HepG2 (cell line): ENCODE results near the gene ADGRB3. TPM values are rescaled to one million over a fixed set of nuclear protein-coding genes. Genes with fewer than 3 reads are reported as not detected.
A peak's percentile ranks its signal among the peaks of the same experiment; 100 is the strongest.

Experiments
- CHD4 ChIP-seq: fragments of 200-600 bp; sonication (generic); IDR thresholded peaks from 2 replicates; pipeline ENCODE4 v1.7.0; 2017; ENCODE audit warnings: mild to moderate bottlenecking, low read length, borderline replicate concordance
- DNMT3B ChIP-seq: conservative IDR thresholded peaks from 2 replicates; pipeline ENCODE4 v1.6.1; 2016; ENCODE audit warnings: missing biosample characterization, control low read depth
- HNF4A ChIP-seq: sonication (generic); formaldehyde crosslinking; IDR thresholded peaks from 2 replicates; pipeline ENCODE4 v1.4.0; 2020; ENCODE audit warnings: missing genetic modification reagents
- SIX4 ChIP-seq: sonication (generic); formaldehyde crosslinking; IDR thresholded peaks from 2 replicates; pipeline ENCODE4 v1.4.0; 2020; ENCODE audit warnings: missing genetic modification reagents
- ZNF263 ChIP-seq: sonication (generic); formaldehyde crosslinking; IDR thresholded peaks from 2 replicates; pipeline ENCODE4 v1.4.0; 2020; ENCODE audit warnings: missing genetic modification reagents
- ZNF543 ChIP-seq: sonication (generic); formaldehyde crosslinking; IDR thresholded peaks from 2 replicates; pipeline ENCODE4 v1.4.0; 2020; ENCODE audit warnings: mild to moderate bottlenecking, missing genetic modification reagents
- ZNF879 ChIP-seq: sonication (generic); formaldehyde crosslinking; IDR thresholded peaks from 2 replicates; pipeline ENCODE4 v1.8.1; 2023; ENCODE audit warnings: missing genetic modification reagents
- ZSCAN29 ChIP-seq: sonication (generic); formaldehyde crosslinking; conservative IDR thresholded peaks from 2 replicates; pipeline ENCODE4 v1.4.0; 2020; ENCODE audit warnings: mild to moderate bottlenecking, missing genetic modification reagents
- ZSCAN9 ChIP-seq: IDR thresholded peaks from 2 replicates; pipeline ENCODE4 v1.6.1; 2016; ENCODE audit warnings: borderline replicate concordance
- polyA plus RNA-seq, 8 experiments: library from polyadenylated mRNA; depleted of rRNA in 3 of 8; stranded (reverse) in 7 of 8; unstranded in 1 of 8; fragments of >200 nt; fragmentation: Illumina TruSeq in 4 of 8; extraction: Trizol in 4 of 8; gene quantifications; 2 replicates each; pipeline versions ENCODE4 v1.2.1 to v1.2.3, GENCODE V29; 2011 to 2016; ENCODE audit warnings: low read depth in 4 of 8, missing spikeins in 1 of 8, mixed read lengths in 1 of 8; ENCODE audit not compliant: insufficient read depth in 1 of 8
- total RNA-seq, 5 experiments: library from RNA; depleted of rRNA; stranded (reverse); fragments of >200 nt; fragmentation: Illumina TruSeq; extraction: Trizol; gene quantifications; 2 replicates each; pipeline ENCODE4 v1.2.3, GENCODE V29; 2016; ENCODE audit warnings: low read depth in 1 of 5
- TF ChIP-seq, protein P1 (sequence below): sonication (generic); formaldehyde crosslinking; IDR thresholded peaks from 2 replicates; pipeline ENCODE4 v1.4.0; 2020; ENCODE audit warnings: missing genetic modification reagents
- TF ChIP-seq, protein P2 (sequence below): sonication (generic); formaldehyde crosslinking; IDR thresholded peaks from 2 replicates; pipeline ENCODE4 v1.4.0; 2020; ENCODE audit warnings: missing genetic modification reagents, borderline replicate concordance
- TF ChIP-seq, protein P3 (sequence below): sonication (generic); formaldehyde crosslinking; IDR thresholded peaks from 2 replicates; pipeline ENCODE4 v1.8.0; 2022; ENCODE audit warnings: missing genetic modification reagents, mild to moderate bottlenecking, borderline replicate concordance
- TF ChIP-seq, protein P4 (sequence below): sonication (generic); formaldehyde crosslinking; IDR thresholded peaks from 2 replicates; pipeline ENCODE4 v1.5.0; 2020; ENCODE audit warnings: mild to moderate bottlenecking, missing genetic modification reagents
- TF ChIP-seq, protein P5 (sequence below): sonication (generic); formaldehyde crosslinking; IDR thresholded peaks from 2 replicates; pipeline ENCODE4 v1.4.0; 2020; ENCODE audit warnings: missing genetic modification reagents, borderline replicate concordance

The ADGRB3 gene
- total and polyA plus RNA-seq, 2 of the 13 experiments (the other 11 are each of a cell fraction or from before 2014, with no cell fraction given) = not detected

DNA sequence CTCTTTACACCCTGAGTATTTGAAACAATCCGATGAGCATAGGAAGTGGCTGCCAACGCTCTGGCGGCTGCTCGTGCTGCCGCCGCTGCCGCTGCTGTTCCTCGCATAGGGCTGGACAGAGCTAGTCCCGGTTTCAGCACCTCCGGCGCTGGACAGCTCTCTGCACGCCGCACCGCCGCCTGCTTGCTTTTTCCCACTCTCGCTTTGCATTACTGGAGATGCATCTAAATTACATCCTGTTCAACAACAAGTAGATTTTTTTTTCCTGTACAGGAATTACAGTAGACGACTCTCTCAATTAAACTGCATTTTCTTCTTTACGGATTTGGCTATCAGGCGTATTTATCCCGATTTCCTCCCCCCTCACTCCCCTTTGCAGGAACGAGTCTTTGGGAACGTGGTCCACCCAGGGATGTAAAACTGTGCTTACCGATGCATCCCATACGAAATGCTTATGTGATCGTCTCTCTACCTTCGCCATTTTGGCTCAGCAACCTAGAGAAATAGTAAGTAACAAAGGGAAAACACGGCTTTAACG lies 597.9 kb downstream of the ADGRB3 start (continued):
- TF ChIP-seq, protein P1, sequence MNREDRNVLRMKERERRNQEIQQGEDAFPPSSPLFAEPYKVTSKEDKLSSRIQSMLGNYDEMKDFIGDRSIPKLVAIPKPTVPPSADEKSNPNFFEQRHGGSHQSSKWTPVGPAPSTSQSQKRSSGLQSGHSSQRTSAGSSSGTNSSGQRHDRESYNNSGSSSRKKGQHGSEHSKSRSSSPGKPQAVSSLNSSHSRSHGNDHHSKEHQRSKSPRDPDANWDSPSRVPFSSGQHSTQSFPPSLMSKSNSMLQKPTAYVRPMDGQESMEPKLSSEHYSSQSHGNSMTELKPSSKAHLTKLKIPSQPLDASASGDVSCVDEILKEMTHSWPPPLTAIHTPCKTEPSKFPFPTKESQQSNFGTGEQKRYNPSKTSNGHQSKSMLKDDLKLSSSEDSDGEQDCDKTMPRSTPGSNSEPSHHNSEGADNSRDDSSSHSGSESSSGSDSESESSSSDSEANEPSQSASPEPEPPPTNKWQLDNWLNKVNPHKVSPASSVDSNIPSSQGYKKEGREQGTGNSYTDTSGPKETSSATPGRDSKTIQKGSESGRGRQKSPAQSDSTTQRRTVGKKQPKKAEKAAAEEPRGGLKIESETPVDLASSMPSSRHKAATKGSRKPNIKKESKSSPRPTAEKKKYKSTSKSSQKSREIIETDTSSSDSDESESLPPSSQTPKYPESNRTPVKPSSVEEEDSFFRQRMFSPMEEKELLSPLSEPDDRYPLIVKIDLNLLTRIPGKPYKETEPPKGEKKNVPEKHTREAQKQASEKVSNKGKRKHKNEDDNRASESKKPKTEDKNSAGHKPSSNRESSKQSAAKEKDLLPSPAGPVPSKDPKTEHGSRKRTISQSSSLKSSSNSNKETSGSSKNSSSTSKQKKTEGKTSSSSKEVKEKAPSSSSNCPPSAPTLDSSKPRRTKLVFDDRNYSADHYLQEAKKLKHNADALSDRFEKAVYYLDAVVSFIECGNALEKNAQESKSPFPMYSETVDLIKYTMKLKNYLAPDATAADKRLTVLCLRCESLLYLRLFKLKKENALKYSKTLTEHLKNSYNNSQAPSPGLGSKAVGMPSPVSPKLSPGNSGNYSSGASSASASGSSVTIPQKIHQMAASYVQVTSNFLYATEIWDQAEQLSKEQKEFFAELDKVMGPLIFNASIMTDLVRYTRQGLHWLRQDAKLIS (CRISPR knock-in tag) = peak; percentile 83; the same call in 1 of the 2 replicates
- TF ChIP-seq SIX4 (CRISPR knock-in tag) (peak; percentile 92), CHD4 (no peak), DNMT3B (CRISPR knock-in tag) (peak; percentile 99), HNF4A (CRISPR knock-in tag) (0 out of 2 replicates have a peak, but pooled peaks have one; percentile 9), ZNF879 (CRISPR knock-in tag) (peak; percentile 87), ZSCAN9 (peak; percentile 99), ZNF263 (peak; percentile 85), ZNF543 (CRISPR knock-in tag) (peak; percentile 93), ZSCAN29 (CRISPR knock-in tag) (no peak)
- TF ChIP-seq, protein P2, sequence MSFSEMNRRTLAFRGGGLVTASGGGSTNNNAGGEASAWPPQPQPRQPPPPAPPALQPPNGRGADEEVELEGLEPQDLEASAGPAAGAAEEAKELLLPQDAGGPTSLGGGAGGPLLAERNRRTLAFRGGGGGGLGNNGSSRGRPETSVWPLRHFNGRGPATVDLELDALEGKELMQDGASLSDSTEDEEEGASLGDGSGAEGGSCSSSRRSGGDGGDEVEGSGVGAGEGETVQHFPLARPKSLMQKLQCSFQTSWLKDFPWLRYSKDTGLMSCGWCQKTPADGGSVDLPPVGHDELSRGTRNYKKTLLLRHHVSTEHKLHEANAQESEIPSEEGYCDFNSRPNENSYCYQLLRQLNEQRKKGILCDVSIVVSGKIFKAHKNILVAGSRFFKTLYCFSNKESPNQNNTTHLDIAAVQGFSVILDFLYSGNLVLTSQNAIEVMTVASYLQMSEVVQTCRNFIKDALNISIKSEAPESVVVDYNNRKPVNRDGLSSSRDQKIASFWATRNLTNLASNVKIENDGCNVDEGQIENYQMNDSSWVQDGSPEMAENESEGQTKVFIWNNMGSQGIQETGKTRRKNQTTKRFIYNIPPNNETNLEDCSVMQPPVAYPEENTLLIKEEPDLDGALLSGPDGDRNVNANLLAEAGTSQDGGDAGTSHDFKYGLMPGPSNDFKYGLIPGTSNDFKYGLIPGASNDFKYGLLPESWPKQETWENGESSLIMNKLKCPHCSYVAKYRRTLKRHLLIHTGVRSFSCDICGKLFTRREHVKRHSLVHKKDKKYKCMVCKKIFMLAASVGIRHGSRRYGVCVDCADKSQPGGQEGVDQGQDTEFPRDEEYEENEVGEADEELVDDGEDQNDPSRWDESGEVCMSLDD = peak; percentile 95
- TF ChIP-seq, protein P3, sequence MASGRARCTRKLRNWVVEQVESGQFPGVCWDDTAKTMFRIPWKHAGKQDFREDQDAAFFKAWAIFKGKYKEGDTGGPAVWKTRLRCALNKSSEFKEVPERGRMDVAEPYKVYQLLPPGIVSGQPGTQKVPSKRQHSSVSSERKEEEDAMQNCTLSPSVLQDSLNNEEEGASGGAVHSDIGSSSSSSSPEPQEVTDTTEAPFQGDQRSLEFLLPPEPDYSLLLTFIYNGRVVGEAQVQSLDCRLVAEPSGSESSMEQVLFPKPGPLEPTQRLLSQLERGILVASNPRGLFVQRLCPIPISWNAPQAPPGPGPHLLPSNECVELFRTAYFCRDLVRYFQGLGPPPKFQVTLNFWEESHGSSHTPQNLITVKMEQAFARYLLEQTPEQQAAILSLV = peak; percentile 92
- TF ChIP-seq, protein P4, sequence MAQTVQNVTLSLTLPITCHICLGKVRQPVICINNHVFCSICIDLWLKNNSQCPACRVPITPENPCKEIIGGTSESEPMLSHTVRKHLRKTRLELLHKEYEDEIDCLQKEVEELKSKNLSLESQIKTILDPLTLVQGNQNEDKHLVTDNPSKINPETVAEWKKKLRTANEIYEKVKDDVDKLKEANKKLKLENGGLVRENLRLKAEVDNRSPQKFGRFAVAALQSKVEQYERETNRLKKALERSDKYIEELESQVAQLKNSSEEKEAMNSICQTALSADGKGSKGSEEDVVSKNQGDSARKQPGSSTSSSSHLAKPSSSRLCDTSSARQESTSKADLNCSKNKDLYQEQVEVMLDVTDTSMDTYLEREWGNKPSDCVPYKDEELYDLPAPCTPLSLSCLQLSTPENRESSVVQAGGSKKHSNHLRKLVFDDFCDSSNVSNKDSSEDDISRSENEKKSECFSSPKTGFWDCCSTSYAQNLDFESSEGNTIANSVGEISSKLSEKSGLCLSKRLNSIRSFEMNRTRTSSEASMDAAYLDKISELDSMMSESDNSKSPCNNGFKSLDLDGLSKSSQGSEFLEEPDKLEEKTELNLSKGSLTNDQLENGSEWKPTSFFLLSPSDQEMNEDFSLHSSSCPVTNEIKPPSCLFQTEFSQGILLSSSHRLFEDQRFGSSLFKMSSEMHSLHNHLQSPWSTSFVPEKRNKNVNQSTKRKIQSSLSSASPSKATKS (CRISPR knock-in tag) = peak; percentile 57; the same call in 1 of the 2 replicates
- TF ChIP-seq, protein P5, sequence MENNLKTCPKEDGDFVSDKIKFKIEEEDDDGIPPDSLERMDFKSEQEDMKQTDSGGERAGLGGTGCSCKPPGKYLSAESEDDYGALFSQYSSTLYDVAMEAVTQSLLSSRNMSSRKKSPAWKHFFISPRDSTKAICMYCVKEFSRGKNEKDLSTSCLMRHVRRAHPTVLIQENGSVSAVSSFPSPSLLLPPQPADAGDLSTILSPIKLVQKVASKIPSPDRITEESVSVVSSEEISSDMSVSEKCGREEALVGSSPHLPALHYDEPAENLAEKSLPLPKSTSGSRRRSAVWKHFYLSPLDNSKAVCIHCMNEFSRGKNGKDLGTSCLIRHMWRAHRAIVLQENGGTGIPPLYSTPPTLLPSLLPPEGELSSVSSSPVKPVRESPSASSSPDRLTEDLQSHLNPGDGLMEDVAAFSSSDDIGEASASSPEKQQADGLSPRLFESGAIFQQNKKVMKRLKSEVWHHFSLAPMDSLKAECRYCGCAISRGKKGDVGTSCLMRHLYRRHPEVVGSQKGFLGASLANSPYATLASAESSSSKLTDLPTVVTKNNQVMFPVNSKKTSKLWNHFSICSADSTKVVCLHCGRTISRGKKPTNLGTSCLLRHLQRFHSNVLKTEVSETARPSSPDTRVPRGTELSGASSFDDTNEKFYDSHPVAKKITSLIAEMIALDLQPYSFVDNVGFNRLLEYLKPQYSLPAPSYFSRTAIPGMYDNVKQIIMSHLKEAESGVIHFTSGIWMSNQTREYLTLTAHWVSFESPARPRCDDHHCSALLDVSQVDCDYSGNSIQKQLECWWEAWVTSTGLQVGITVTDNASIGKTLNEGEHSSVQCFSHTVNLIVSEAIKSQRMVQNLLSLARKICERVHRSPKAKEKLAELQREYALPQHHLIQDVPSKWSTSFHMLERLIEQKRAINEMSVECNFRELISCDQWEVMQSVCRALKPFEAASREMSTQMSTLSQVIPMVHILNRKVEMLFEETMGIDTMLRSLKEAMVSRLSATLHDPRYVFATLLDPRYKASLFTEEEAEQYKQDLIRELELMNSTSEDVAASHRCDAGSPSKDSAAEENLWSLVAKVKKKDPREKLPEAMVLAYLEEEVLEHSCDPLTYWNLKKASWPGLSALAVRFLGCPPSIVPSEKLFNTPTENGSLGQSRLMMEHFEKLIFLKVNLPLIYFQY = peak; percentile 94
